GM23338 (cell line): Measurements from ENCODE around the gene CCDC69. TPM values are rescaled to one million over a fixed set of nuclear protein-coding genes. Genes with fewer than 3 reads are reported as not detected.

ENCODE experiments used
- ATAC-seq: fragments of 200-7000 bp; cut with Tn5 transposase; 3 replicates; pipeline ENCODE4 v1.9.1; 2020
- DNase-seq: peaks from one replicate; pipeline ENCODE4 v3.0.0-alpha.2; 2015; ENCODE audit warnings: low spot score
- H2AFZ ChIP-seq: fragments of 200-600 bp; sonication (generic); 2 replicates; pipeline ENCODE4 v1.8.0; 2016; ENCODE audit warnings: antibody characterized with exemption, mild to moderate bottlenecking, moderate library complexity
- H3F3A ChIP-seq: fragments of 200-600 bp; sonication (generic); replicated peaks from 2 replicates; pipeline ENCODE4 v1.8.0; 2017; ENCODE audit warnings: antibody characterized with exemption, mixed run types, low read depth
- H3K27ac ChIP-seq: fragments of 200-600 bp; sonication (generic); 2 replicates; pipeline ENCODE4 v1.6.1; 2016; ENCODE audit warnings: low read depth
- H3K27me3 ChIP-seq: fragments of 200-600 bp; sonication (generic); 2 replicates; pipeline ENCODE4 v1.8.0; 2016; ENCODE audit warnings: mild to moderate bottlenecking, mixed run types, moderate library complexity; ENCODE audit not compliant: insufficient read depth
- H3K36me3 ChIP-seq: fragments of 200-600 bp; sonication (generic); 2 replicates; pipeline ENCODE4 v1.8.0; 2016; ENCODE audit warnings: mild to moderate bottlenecking; ENCODE audit not compliant: insufficient read depth
- H3K4me1 ChIP-seq: fragments of 200-600 bp; sonication (generic); 2 replicates; pipeline ENCODE4 v1.8.0; 2016; ENCODE audit warnings: mild to moderate bottlenecking, moderate library complexity; ENCODE audit not compliant: insufficient read depth
- H3K4me2 ChIP-seq: fragments of 200-600 bp; sonication (generic); 2 replicates; pipeline ENCODE4 v1.7.1; 2017; ENCODE audit warnings: mixed run types
- H3K4me3 ChIP-seq: fragments of 200-600 bp; sonication (generic); 2 replicates; pipeline ENCODE4 v1.6.1; 2016; ENCODE audit warnings: mixed run types
- H3K79me2 ChIP-seq: fragments of 200-600 bp; sonication (generic); replicated peaks from 2 replicates; pipeline ENCODE4 v1.8.0; 2017; ENCODE audit warnings: mild to moderate bottlenecking; ENCODE audit not compliant: insufficient read depth
- H3K9me2 ChIP-seq: fragments of 200-600 bp; sonication (generic); 2 replicates; pipeline ENCODE4 v1.8.0; 2017; ENCODE audit not compliant: insufficient read depth
- H4K20me1 ChIP-seq: fragments of 200-600 bp; sonication (generic); replicated peaks from 2 replicates; pipeline ENCODE4 v1.8.0; 2017; ENCODE audit warnings: mild to moderate bottlenecking; ENCODE audit not compliant: insufficient read depth
- H3K27ac Mint-ChIP-seq: 2 replicates; pipeline ENCODE4 v1.8.0; 2020; ENCODE audit warnings: inconsistent platforms, mild to moderate bottlenecking, moderate library complexity, mixed read lengths
- H3K27me3 Mint-ChIP-seq: 3 replicates; pipeline ENCODE4 v1.8.0; 2022; ENCODE audit warnings: low read depth, mild to moderate bottlenecking, moderate library complexity, mixed read lengths, inconsistent platforms; ENCODE audit not compliant: insufficient read depth, poor library complexity
- H3K36me3 Mint-ChIP-seq: 3 replicates; pipeline ENCODE4 v1.8.0; 2021; ENCODE audit warnings: low read depth, mild to moderate bottlenecking, inconsistent platforms, moderate library complexity, mixed read lengths
- H3K4me1 Mint-ChIP-seq: 3 replicates; pipeline ENCODE4 v1.8.0; 2020; ENCODE audit warnings: mild to moderate bottlenecking, inconsistent platforms, mixed read lengths
- H3K4me3 Mint-ChIP-seq: 3 replicates; pipeline ENCODE4 v1.8.0; 2021; ENCODE audit warnings: moderate library complexity, mild to moderate bottlenecking, inconsistent platforms, mixed read lengths
- H3K9me3 Mint-ChIP-seq: 3 replicates; pipeline ENCODE4 v1.8.0; 2020; ENCODE audit warnings: moderate library complexity, mild to moderate bottlenecking, inconsistent platforms, mixed read lengths
- CTCF ChIP-seq, 2 experiments: fragments of 200-600 bp in 1 of 2; sonication (generic) in 1 of 2; conservative IDR thresholded peaks; 2 replicates each; pipeline versions ENCODE4 v1.5.1 to v1.6.1; 2016 to 2017; ENCODE audit warnings: antibody characterized with exemption in 2 of 2, low read depth in 2 of 2, mild to moderate bottlenecking in 2 of 2, moderate library complexity in 1 of 2
- ETS1 ChIP-seq: IDR thresholded peaks from 2 replicates; pipeline ENCODE4 v1.6.1; 2016; ENCODE audit warnings: antibody characterized with exemption
- EZH2phosphoT487 ChIP-seq: fragments of 200-600 bp; sonication (generic); IDR thresholded peaks from one replicate; pipeline ENCODE4 v1.8.1; 2018; ENCODE audit warnings: antibody characterized with exemption; ENCODE audit not compliant: unreplicated experiment
- REST ChIP-seq: IDR thresholded peaks from one replicate; pipeline ENCODE4 v1.6.1; 2018; ENCODE audit warnings: antibody characterized with exemption; ENCODE audit not compliant: unreplicated experiment
- polyA plus RNA-seq: library from polyadenylated mRNA; unstranded; fragments of >200 nt; fragmentation: Nextera tagmentation; extraction: Ambion mirVana; gene quantifications from 2 replicates; pipeline ENCODE4 v1.2.1, GENCODE V29; 2016
- total RNA-seq: library from RNA; depleted of rRNA; stranded (reverse); fragments of >200 nt; shearing (Covaris generic); gene quantifications from 2 replicates; pipeline ENCODE4 v1.2.3, GENCODE V29; 2014

Gene CCDC69
- total and polyA plus RNA-seq, 2 experiments from 2014 or later = 2.7 to 5.3 TPM

- ATAC-seq = no peak
Measured at GRCh38 chr5:151178777-151179488, 45.0 kb downstream of the CCDC69 start.

GRCh38 chr5:151178372-151178771 lies 45.5 kb downstream of the CCDC69 start:
- Histone ChIP-seq H2AFZ (no peak overlapping the region), H3K9me2 (peaks cover 10% of the 10 kb centered on the region; the same call in 1 of the 2 replicates), H3K79me2 (no peaks in the 10 kb centered on the region), H3K4me1 (peaks cover 6% of the 10 kb centered on the region; the same call in 1 of the 2 replicates), H3K4me3 (no peak overlapping the region), H4K20me1 (no peaks in the 10 kb centered on the region), H3K36me3 (no peaks in the 10 kb centered on the region), H3K27me3 (no peaks in the 10 kb centered on the region), H3K27ac (no peak overlapping the region), H3K4me2 (no peak overlapping the region), H3F3A (no peaks in the 10 kb centered on the region)
- Mint-ChIP-seq H3K9me3 (no peaks in the 10 kb centered on the region; the same call in 2 of the 3 replicates), H3K27ac (no peak overlapping the region), H3K27me3 (peaks cover 2% of the 10 kb centered on the region), H3K4me3 (no peak overlapping the region), H3K4me1 (peaks cover 5% of the 10 kb centered on the region; the same call in 1 of the 3 replicates), H3K36me3 (no peaks in the 10 kb centered on the region)
- ATAC-seq (no peak), DNase-seq (no peak)
- TF ChIP-seq EZH2phosphoT487 (no peak), CTCF (conservative IDR thresholded peaks at IDR 0.05; ENCODE audit: low read depth in 2 of 2) (no peak), ETS1 (no peak), REST (no peak)

More at GRCh38 chr5:151178777-151179488, 45.0 kb downstream of the CCDC69 start:
- no peaks in the 10 kb centered on the region for H3F3A ChIP-seq
- H3K27me3 ChIP-seq = no peaks in the 10 kb centered on the region
- Mint-ChIP-seq H3K27ac (no peak overlapping the region), H3K27me3 (peaks cover 1% of the 10 kb centered on the region), H3K4me1 (peaks cover 4% of the 10 kb centered on the region; the same call in 1 of the 3 replicates), H3K36me3 (no peaks in the 10 kb centered on the region), H3K4me3 (no peak overlapping the region), H3K9me3 (no peaks in the 10 kb centered on the region; the same call in 2 of the 3 replicates)
- no peak overlapping the region for H3K4me2 ChIP-seq
- H3K4me1 ChIP-seq = peaks cover 5% of the 10 kb centered on the region; the same call in 1 of the 2 replicates
- no peak for DNase-seq
- H3K4me3 ChIP-seq = no peak overlapping the region
- H3K9me2 ChIP-seq = peaks cover 10% of the 10 kb centered on the region; the same call in 1 of the 2 replicates
- no peaks in the 10 kb centered on the region for H4K20me1 ChIP-seq
- no peak overlapping the region for H2AFZ ChIP-seq
- H3K36me3 ChIP-seq = no peaks in the 10 kb centered on the region
- TF ChIP-seq ETS1 = no peak
- H3K79me2 ChIP-seq = no peaks in the 10 kb centered on the region
- H3K27ac ChIP-seq = no peak overlapping the region
